BJ (cell line): Measurements from ENCODE around the gene PDE4C. TPM values are rescaled to one million over a fixed set of nuclear protein-coding genes. Genes with fewer than 3 reads are reported as not detected.

ENCODE experiments used
- CTCF ChIA-PET: fragments of 350-600 bp; formaldehyde crosslinking; extraction: SDS; loops from one replicate; lab custom pipeline; 2021; ENCODE audit warnings: antibody characterized with exemption, inconsistent platforms; lab: Yijun Ruan, JAX
- POLR2A ChIA-PET: fragments of 300-600 bp; sonication (Branson Sonifier 250); formaldehyde crosslinking; extraction: SDS; loops from one replicate; lab custom pipeline; 2021; ENCODE audit warnings: antibody characterized with exemption; lab: Charles Lee
- DNase-seq: peaks from one replicate; pipeline ENCODE4 v3.0.0-alpha.2; 2011; ENCODE audit warnings: low read depth
- H3K27me3 ChIP-seq: 2 replicates; pipeline ENCODE4 v1.6.0; 2011; ENCODE audit warnings: low read length; ENCODE audit not compliant: control insufficient read depth, insufficient read depth
- H3K36me3 ChIP-seq: 2 replicates; pipeline ENCODE4 v1.5.1; 2011; ENCODE audit warnings: low read length; ENCODE audit not compliant: control insufficient read depth, insufficient read depth
- H3K4me3 ChIP-seq: 2 replicates; pipeline ENCODE4 v1.5.1; 2011; ENCODE audit warnings: low read depth, mild to moderate bottlenecking, control low read depth, low read length
- CTCF ChIP-seq: IDR thresholded peaks from 2 replicates; pipeline ENCODE4 v1.5.1; 2011; ENCODE audit warnings: low read depth, mild to moderate bottlenecking, control low read depth, inconsistent platforms, low read length, moderate library complexity; ENCODE audit not compliant: insufficient read depth
- polyA plus RNA-seq: library from polyadenylated mRNA; depleted of rRNA; stranded (reverse); fragments of >200 nt; gene quantifications from 2 replicates; pipeline ENCODE4 v1.2.3, GENCODE V29; 2011

PDE4C gene
- polyA plus RNA-seq, 1 experiment: 0.06 TPM

- no peak for TF ChIP-seq CTCF
- Histone ChIP-seq H3K27me3 (no peaks in the 10 kb centered on the region), H3K36me3 (peaks cover 5% of the 10 kb centered on the region), H3K4me3 (peak overlapping the region; percentile 61)
- ChIA-PET POLR2A (interaction anchor here (0.6 to 1.0 kb wide), 2 partner anchors 20 to 77 kb away, joined by 3 to 5 read pairs (median 4); partner anchors contain the start of gene JUND), CTCF (interaction anchor here (1.1 to 12.0 kb wide), 5 partner anchors 40 to 222 kb away, joined by 3 to 109 read pairs (median 4); a partner anchor contains a TSS)
- no peak for DNase-seq
These were observed 21.6 kb downstream of the PDE4C start for GRCh38 chr19:18204394-18205199.

GRCh38 chr19:18203863-18204393, 22.3 kb downstream of the PDE4C start, which contains the start of gene RAB3A:
TSS of gene RAB3A (minus strand) at chr19:18204042. CDS start at chr19:18202740, 1,302 bp downstream.
- peak; percentile 100 for DNase-seq
- ChIA-PET POLR2A (interaction anchor here (1.0 kb wide), 1 partner anchor 78 kb away, joined by 4 read pairs; the partner anchor contains the start of gene JUND), CTCF (interaction anchor here (1.0 to 12.0 kb wide), 6 partner anchors 41 to 223 kb away, joined by 3 to 109 read pairs (median 4); partner anchors contain the start of gene LSM4)
- Histone ChIP-seq H3K27me3 (no peaks in the 10 kb centered on the region), H3K4me3 (peak within 1 kb of the TSS; percentile 64), H3K36me3 (peaks cover 5% of the 10 kb centered on the region)
- TF ChIP-seq CTCF: no peak

GRCh38 chr19:18203408-18203862, 22.8 kb downstream of the PDE4C start:
- Histone ChIP-seq H3K27me3 (no peaks in the 10 kb centered on the region), H3K36me3 (peaks cover 8% of the 10 kb centered on the region), H3K4me3 (peak overlapping the region; percentile 64)
- ChIA-PET POLR2A (interaction anchor here (1.0 kb wide), 1 partner anchor 78 kb away, joined by 4 read pairs; the partner anchor contains the start of gene JUND), CTCF (interaction anchor here (1.0 to 12.0 kb wide), 5 partner anchors 41 to 223 kb away, joined by 3 to 109 read pairs (median 5); partner anchors contain the start of gene LSM4)
- no peak for TF ChIP-seq CTCF
- DNase-seq: no peak

- peak; percentile 46 for TF ChIP-seq CTCF
- ChIA-PET CTCF (interaction anchor here (1.0 to 12.0 kb wide), 4 partner anchors 46 to 209 kb away, joined by 3 to 109 read pairs (median 4); partner anchors contain the start of gene LSM4), POLR2A (no interaction called here)
- no peak for DNase-seq
- no peaks in the 10 kb centered on the region for H3K27me3 ChIP-seq
- peak overlapping the region; percentile 64 for H3K4me3 ChIP-seq
- H3K36me3 ChIP-seq: peaks cover 13% of the 10 kb centered on the region
These were observed 23.3 kb downstream of the PDE4C start for GRCh38 chr19:18202778-18203407.
